GM19023 (cell line): Measurements from ENCODE around the gene PIMREG.

Experiments used
- ATAC-seq: cut with Tn5 transposase; IDR thresholded peaks from one replicate; pipeline ENCODE4 v1.9.1; 2021; ENCODE audit warnings: mild to moderate bottlenecking, moderate library complexity; ENCODE audit not compliant: unreplicated experiment

The PIMREG gene

GRCh38 chr17:6437466-6437865 is 6.8 kb upstream of the PIMREG start:
- no peak for ATAC-seq

DNA sequence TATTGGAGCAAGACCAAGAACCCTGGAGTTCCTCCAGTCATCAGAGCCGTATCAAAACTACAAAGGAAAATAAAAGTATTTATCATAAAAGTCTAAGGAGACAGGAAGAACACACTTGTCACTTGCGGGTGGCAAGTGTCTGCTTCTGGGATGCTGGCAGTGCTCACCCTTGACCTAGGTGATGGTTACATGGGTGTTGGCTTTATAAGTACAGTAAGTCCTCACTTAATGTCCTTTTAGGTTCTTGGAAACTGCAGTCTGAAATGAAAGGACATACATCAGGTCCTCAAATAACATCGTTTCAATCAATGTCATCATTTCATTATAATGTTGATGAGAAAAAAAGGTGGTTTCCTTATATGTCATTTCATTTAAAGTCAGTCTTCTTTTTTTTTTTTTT is 6.3 kb upstream of the PIMREG start:
- no peak for ATAC-seq

- ATAC-seq = no peak
These were observed 4.3 kb upstream of the PIMREG start for GRCh38 chr17:6439951-6440350.

DNA sequence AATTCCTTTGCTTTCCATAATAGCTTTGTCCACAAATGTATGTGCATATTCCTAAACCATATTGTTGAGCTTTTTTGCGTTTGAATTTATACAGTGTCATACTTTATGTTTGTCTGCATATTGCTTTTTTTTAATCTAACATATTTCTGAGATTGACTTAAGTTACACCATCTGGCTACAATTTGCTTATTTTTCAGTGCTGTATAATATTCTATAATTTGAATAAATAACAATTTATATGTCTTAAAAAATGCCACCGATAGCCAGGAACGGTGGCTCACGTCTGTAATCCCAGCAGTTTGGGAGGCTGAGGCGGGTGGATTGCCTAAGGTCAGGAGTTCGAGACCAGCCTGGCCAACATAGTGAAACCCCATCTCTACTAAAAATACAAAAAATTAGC is 1.5 kb upstream of the PIMREG start:
- ATAC-seq = no peak

GRCh38 chr17:6444571-6445335 is 498 bp downstream of the PIMREG start:
- ATAC-seq = no peak

DNA sequence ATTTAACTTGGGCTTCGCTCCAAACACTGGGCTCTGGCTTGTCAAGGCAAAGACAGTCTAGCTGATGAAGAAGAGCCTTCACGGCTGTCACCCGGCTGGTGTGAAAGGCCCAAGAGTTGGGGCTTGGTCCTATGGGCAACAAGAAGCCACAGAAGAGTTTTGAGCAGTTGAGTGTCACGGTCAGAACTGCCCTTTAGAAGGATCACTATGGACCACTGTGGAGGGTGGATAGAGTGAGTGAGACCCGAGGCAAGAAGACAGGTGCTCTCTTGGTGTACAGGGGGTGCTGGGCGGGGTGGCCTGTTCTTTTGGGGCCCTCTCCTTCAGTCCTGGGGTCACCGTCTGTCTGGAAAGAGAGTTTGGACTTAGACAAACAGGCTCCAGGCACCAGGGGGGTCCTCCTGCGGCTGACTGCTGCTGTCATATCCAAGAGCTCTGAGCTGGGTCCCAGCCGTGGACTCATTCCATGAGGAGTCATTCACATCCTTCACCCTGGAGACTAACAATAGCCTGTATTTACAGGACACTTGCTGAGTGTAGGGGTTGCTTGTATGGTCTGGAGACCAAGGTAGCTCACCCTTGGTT is 2.4 kb downstream of the PIMREG start:
- ATAC-seq = no peak

DNA sequence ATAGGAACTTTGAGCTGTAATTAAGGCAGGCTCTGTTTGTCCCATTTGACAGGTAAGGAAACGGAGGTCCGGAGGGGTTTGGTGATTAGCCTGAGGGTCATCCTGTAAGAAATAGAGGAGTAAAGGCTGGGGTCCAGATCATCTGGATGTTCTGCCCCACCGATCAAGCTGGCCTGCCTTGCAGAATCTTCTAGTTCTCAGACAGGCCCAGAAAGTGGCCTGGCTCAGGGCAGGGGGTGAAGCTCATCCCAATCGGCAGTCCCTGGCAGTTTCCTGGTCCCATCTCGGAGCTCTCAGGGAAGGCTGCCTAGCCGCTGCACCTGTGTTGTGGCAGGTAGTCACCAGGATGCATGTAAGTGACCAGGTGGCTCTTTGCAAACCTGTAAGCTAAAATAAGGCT is 4.2 kb downstream of the PIMREG start:
- ATAC-seq = no peak

GRCh38 chr17:6449307-6449706 is 5.1 kb downstream of the PIMREG start:
- ATAC-seq = no peak

DNA sequence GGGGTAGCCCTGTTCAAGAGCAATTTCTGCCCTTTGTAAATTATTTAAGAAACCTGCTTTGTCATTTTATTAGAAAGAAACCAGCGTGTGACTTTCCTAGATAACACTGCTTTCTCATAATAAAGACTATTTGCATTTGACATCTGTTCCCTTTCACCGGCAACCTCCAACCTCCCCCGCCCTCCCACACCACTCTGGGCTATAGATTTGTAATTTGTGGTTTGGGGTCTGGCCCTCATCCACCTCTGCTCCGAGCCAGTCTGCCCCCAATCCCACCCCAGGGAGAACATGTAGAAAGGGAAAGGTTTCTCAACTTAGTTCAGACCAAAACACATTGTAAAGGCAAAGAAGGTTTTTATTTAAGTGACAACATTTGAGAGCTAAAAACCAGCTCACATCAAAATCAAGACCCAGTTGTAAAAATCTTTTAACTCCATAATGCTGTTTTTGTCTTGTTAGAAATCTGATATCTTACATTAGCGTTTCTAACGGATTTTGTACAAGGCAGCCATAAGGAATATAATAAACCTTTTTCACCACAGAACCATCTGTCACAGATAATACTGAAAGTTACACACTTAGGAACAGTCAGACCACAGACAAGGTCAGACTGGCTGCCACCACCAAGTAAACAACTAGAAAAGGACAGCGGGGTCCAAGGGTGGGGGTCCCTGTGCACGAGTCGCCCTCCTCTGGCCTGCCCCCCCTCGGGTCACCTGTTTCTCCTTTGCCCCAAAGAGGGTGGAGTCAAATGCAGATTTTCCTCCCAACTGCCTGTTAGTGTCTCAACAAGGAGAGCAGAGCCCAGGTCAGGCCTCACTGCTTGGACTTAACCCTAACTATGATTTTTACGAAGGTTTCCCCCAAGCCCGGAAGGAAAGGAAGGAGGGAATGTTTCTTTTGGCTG is 6.9 kb downstream of the PIMREG start:
- no peak for ATAC-seq

GRCh38 chr17:6452471-6453266 is 8.4 kb downstream of the PIMREG start:
- ATAC-seq = no peak

GRCh38 chr17:6453279-6454024 is 9.2 kb downstream of the PIMREG start:
- ATAC-seq = no peak

DNA sequence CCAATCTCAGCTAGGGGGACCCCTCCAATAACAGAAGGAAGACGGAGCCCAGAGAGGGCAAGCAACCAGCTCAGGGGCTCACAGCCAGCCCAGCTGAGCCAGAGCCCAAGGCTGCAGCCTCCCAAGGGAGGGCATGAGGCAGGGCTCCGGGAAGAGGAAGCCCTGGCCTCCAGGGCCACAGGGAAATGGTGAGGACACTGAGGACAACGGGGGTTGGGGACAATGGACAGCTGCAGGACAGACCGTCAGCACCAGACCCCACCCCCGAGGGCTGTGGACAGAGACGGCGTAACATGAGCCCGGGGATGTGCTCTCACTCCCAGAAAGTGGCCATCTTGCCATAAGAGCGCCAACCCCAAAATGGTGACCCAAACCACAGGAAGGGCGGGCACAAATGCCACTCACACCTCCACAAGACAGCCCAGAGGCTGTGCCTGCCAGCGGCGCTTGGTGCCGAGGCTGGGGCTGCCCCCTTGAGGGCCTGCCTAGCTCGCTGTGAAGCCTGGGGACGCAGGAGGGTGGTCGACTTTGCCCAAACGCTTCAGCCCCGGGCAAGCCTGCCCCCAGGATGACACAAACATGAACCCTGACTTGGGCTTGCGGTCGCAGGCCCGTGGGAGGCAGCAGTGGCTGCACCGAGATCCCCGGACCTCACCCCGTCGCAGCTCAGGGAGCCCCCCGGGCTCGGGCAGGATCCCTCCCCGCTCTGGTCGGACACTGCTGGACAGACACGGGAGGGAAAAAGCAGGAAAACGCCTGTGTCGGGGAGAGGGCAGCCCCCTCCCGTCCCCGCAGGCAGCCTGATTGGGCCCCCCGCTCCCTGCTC is 10.5 kb downstream of the PIMREG start:
- no peak for ATAC-seq

GRCh38 chr17:6455321-6455705 is 11.1 kb downstream of the PIMREG start:
- ATAC-seq = no peak

DNA sequence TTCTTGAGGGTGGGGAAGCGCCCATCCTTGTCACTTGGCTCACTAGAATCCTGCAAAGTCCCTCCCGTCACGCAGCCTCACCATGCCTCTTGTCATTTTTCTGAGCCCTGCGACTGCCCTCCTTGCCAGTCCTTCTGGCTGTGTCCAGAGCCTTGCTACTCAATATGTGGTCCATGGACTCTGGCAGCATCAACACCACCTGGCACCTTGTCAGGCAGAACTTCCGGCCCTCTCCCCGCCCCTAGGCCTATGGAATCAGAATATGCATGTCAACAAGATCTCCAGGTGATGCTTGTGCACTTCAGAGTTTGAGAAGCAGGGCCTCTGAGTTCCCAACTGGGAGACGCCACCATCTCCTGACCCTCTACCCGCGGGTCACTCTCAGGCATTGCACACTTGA is 12.1 kb downstream of the PIMREG start:
- no peak for ATAC-seq

- ATAC-seq = no peak
These were observed 12.8 kb downstream of the PIMREG start for GRCh38 chr17:6456914-6457687.

- no peak for ATAC-seq
These were observed 13.6 kb downstream of the PIMREG start for GRCh38 chr17:6457688-6458459.

DNA sequence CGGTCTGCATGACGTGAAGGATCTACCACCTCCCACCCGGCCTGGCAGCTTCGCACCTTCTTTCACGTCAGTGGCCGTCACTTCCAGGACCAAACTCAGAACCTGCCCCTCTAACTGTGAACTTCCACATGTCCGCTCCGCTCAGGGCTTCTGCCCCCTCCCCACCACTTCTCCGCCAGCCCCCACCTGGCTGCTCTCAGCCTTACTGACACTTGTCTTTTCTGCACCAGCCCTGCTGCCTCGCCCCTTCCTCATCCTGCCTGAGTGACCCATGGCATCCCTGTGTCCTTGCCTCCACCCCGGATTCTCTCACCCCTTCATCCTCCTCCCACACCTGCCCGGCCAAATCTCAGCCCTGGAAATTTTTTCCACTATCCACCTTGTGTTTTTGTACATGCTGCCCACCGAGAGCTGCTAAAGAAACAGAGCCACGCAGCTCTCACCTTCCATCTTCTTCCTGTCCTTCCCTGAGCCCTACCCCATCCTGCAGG is 14.2 kb downstream of the PIMREG start:
- no peak for ATAC-seq
